GM19043 (cell line): ENCODE data around the gene HIP1.
"Not testable (repeated sequence)": the region's sequence is repeated elsewhere in the genome, so short reads cannot be mapped to it uniquely, and the experiment has no call there.

Experiments used
- ATAC-seq: cut with Tn5 transposase; IDR thresholded peaks from one replicate; pipeline ENCODE4 v1.9.1; 2021; ENCODE audit warnings: low read depth; ENCODE audit not compliant: unreplicated experiment

The HIP1 gene

GRCh38 chr7:75717746-75718145 lies 21.0 kb downstream of the HIP1 start:
- not testable (repeated sequence) for ATAC-seq

GRCh38 chr7:75716992-75717626 lies 21.6 kb downstream of the HIP1 start:
- ATAC-seq = no peak

GRCh38 chr7:75715864-75716263 lies 22.9 kb downstream of the HIP1 start:
- ATAC-seq = no peak

GRCh38 chr7:75712517-75713361 lies 26.0 kb downstream of the HIP1 start:
- no peak for ATAC-seq

GRCh38 chr7:75711656-75712514 lies 26.9 kb downstream of the HIP1 start:
- no peak for ATAC-seq

- ATAC-seq = no peak
These were observed 27.7 kb downstream of the HIP1 start for GRCh38 chr7:75711076-75711475.

GRCh38 chr7:75704928-75705327 lies 33.8 kb downstream of the HIP1 start:
- no peak for ATAC-seq

GRCh38 chr7:75702515-75702914 lies 36.2 kb downstream of the HIP1 start:
- no peak for ATAC-seq

GRCh38 chr7:75699993-75700392 lies 38.7 kb downstream of the HIP1 start:
- ATAC-seq = no peak

GRCh38 chr7:75698358-75698757 lies 40.4 kb downstream of the HIP1 start:
- ATAC-seq = no peak

- no peak for ATAC-seq
These were observed 42.3 kb downstream of the HIP1 start for GRCh38 chr7:75696263-75697037.

GRCh38 chr7:75694638-75695399 lies 43.9 kb downstream of the HIP1 start:
- ATAC-seq = no peak

- not testable (repeated sequence) for ATAC-seq
These were observed 45.1 kb downstream of the HIP1 start for GRCh38 chr7:75693668-75694067.

GRCh38 chr7:75691793-75692543 lies 46.8 kb downstream of the HIP1 start:
- no peak for ATAC-seq

GRCh38 chr7:75690121-75690523 lies 48.6 kb downstream of the HIP1 start:
- ATAC-seq = no peak

- ATAC-seq = no peak
These were observed 49.3 kb downstream of the HIP1 start for GRCh38 chr7:75689246-75690099.

GRCh38 chr7:75688200-75689136 lies 50.3 kb downstream of the HIP1 start:
- ATAC-seq = no peak
